GM23338 (cell line): ENCODE results near the gene PHTF1. TPM values are rescaled to one million over a fixed set of nuclear protein-coding genes. Genes with fewer than 3 reads are reported as not detected.
A peak's percentile ranks its signal among the peaks of the same experiment; 100 is the strongest.

Experiments used
- ATAC-seq: fragments of 200-7000 bp; cut with Tn5 transposase; 3 replicates; pipeline ENCODE4 v1.9.1; 2020
- DNase-seq: peaks from one replicate; pipeline ENCODE4 v3.0.0-alpha.2; 2015; ENCODE audit warnings: low spot score
- H2AFZ ChIP-seq: fragments of 200-600 bp; sonication (generic); 2 replicates; pipeline ENCODE4 v1.8.0; 2016; ENCODE audit warnings: antibody characterized with exemption, mild to moderate bottlenecking, moderate library complexity
- H3F3A ChIP-seq: fragments of 200-600 bp; sonication (generic); replicated peaks from 2 replicates; pipeline ENCODE4 v1.8.0; 2017; ENCODE audit warnings: antibody characterized with exemption, mixed run types, low read depth
- H3K27ac ChIP-seq: fragments of 200-600 bp; sonication (generic); 2 replicates; pipeline ENCODE4 v1.6.1; 2016; ENCODE audit warnings: low read depth
- H3K27me3 ChIP-seq: fragments of 200-600 bp; sonication (generic); 2 replicates; pipeline ENCODE4 v1.8.0; 2016; ENCODE audit warnings: mild to moderate bottlenecking, mixed run types, moderate library complexity; ENCODE audit not compliant: insufficient read depth
- H3K36me3 ChIP-seq: fragments of 200-600 bp; sonication (generic); 2 replicates; pipeline ENCODE4 v1.8.0; 2016; ENCODE audit warnings: mild to moderate bottlenecking; ENCODE audit not compliant: insufficient read depth
- H3K4me1 ChIP-seq: fragments of 200-600 bp; sonication (generic); 2 replicates; pipeline ENCODE4 v1.8.0; 2016; ENCODE audit warnings: mild to moderate bottlenecking, moderate library complexity; ENCODE audit not compliant: insufficient read depth
- H3K4me2 ChIP-seq: fragments of 200-600 bp; sonication (generic); 2 replicates; pipeline ENCODE4 v1.7.1; 2017; ENCODE audit warnings: mixed run types
- H3K4me3 ChIP-seq: fragments of 200-600 bp; sonication (generic); 2 replicates; pipeline ENCODE4 v1.6.1; 2016; ENCODE audit warnings: mixed run types
- H3K79me2 ChIP-seq: fragments of 200-600 bp; sonication (generic); replicated peaks from 2 replicates; pipeline ENCODE4 v1.8.0; 2017; ENCODE audit warnings: mild to moderate bottlenecking; ENCODE audit not compliant: insufficient read depth
- H3K9me2 ChIP-seq: fragments of 200-600 bp; sonication (generic); 2 replicates; pipeline ENCODE4 v1.8.0; 2017; ENCODE audit not compliant: insufficient read depth
- H4K20me1 ChIP-seq: fragments of 200-600 bp; sonication (generic); replicated peaks from 2 replicates; pipeline ENCODE4 v1.8.0; 2017; ENCODE audit warnings: mild to moderate bottlenecking; ENCODE audit not compliant: insufficient read depth
- H3K27ac Mint-ChIP-seq: 2 replicates; pipeline ENCODE4 v1.8.0; 2020; ENCODE audit warnings: inconsistent platforms, mild to moderate bottlenecking, moderate library complexity, mixed read lengths
- H3K27me3 Mint-ChIP-seq: 3 replicates; pipeline ENCODE4 v1.8.0; 2022; ENCODE audit warnings: low read depth, mild to moderate bottlenecking, moderate library complexity, mixed read lengths, inconsistent platforms; ENCODE audit not compliant: insufficient read depth, poor library complexity
- H3K36me3 Mint-ChIP-seq: 3 replicates; pipeline ENCODE4 v1.8.0; 2021; ENCODE audit warnings: low read depth, mild to moderate bottlenecking, inconsistent platforms, moderate library complexity, mixed read lengths
- H3K4me1 Mint-ChIP-seq: 3 replicates; pipeline ENCODE4 v1.8.0; 2020; ENCODE audit warnings: mild to moderate bottlenecking, inconsistent platforms, mixed read lengths
- H3K4me3 Mint-ChIP-seq: 3 replicates; pipeline ENCODE4 v1.8.0; 2021; ENCODE audit warnings: moderate library complexity, mild to moderate bottlenecking, inconsistent platforms, mixed read lengths
- H3K9me3 Mint-ChIP-seq: 3 replicates; pipeline ENCODE4 v1.8.0; 2020; ENCODE audit warnings: moderate library complexity, mild to moderate bottlenecking, inconsistent platforms, mixed read lengths
- CREB1 ChIP-seq: fragments of 250-450 bp; sonication (Bioruptor Pico); IDR thresholded peaks from 2 replicates; pipeline ENCODE4 v1.5.0; 2020; ENCODE audit warnings: low read depth, mild to moderate bottlenecking, moderate library complexity
- ETS1 ChIP-seq: IDR thresholded peaks from 2 replicates; pipeline ENCODE4 v1.6.1; 2016; ENCODE audit warnings: antibody characterized with exemption
- EZH2 ChIP-seq: fragments of 200-600 bp; sonication (generic); IDR thresholded peaks from one replicate; pipeline ENCODE4 v1.8.0; 2017; ENCODE audit warnings: antibody characterized with exemption, mild to moderate bottlenecking, low read depth; ENCODE audit not compliant: unreplicated experiment
- EZH2phosphoT487 ChIP-seq: fragments of 200-600 bp; sonication (generic); IDR thresholded peaks from one replicate; pipeline ENCODE4 v1.8.1; 2018; ENCODE audit warnings: antibody characterized with exemption; ENCODE audit not compliant: unreplicated experiment
- NANOG ChIP-seq: IDR thresholded peaks from 2 replicates; pipeline ENCODE4 v1.6.1; 2016; ENCODE audit warnings: antibody characterized with exemption, borderline replicate concordance
- ZNF114 ChIP-seq: fragments of 250-450 bp; sonication (Bioruptor Pico); IDR thresholded peaks from 2 replicates; pipeline ENCODE4 v1.5.0; 2020; ENCODE audit warnings: mild to moderate bottlenecking, moderate library complexity
- ZNF331 ChIP-seq: fragments of 250-450 bp; sonication (Bioruptor Pico); IDR thresholded peaks from 2 replicates; pipeline ENCODE4 v1.5.0; 2020; ENCODE audit warnings: low read depth, mild to moderate bottlenecking, moderate library complexity
- polyA plus RNA-seq: library from polyadenylated mRNA; unstranded; fragments of >200 nt; fragmentation: Nextera tagmentation; extraction: Ambion mirVana; gene quantifications from 2 replicates; pipeline ENCODE4 v1.2.1, GENCODE V29; 2016
- total RNA-seq: library from RNA; depleted of rRNA; stranded (reverse); fragments of >200 nt; shearing (Covaris generic); gene quantifications from 2 replicates; pipeline ENCODE4 v1.2.3, GENCODE V29; 2014
- TF ChIP-seq, protein P1 (sequence below): fragments of 250-450 bp; sonication (Bioruptor Pico); IDR thresholded peaks from 2 replicates; pipeline ENCODE4 v1.5.0; 2020; ENCODE audit warnings: mild to moderate bottlenecking, moderate library complexity
- TF ChIP-seq, protein P2 (sequence below), 2 experiments: fragments of 200-600 bp in 1 of 2; sonication (generic) in 1 of 2; conservative IDR thresholded peaks; 2 replicates each; pipeline versions ENCODE4 v1.5.1 to v1.6.1; 2016 to 2017; ENCODE audit warnings: antibody characterized with exemption in 2 of 2, low read depth in 2 of 2, mild to moderate bottlenecking in 2 of 2, moderate library complexity in 1 of 2

The PHTF1 gene
- total and polyA plus RNA-seq, 2 experiments from 2014 or later, result 19.1 to 21.6 TPM

DNA sequence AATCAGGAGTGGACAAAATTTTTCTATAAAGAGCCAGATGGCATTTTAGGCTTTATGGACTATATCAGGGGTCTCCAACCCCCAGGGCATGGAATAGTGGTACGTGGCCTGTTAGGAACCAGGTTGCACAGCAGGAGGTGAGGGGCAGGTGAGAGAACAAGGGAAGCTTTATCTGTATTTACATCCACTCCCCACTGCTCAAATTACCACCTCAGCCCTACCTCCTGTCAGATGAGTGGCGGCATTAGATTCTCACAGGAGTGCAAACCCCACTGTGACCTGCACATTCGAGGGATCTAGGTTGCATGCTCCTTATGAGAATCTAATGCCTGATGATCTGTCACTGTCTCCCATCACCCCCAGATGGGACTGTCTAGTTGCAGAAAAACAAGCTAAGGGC, 13.9 kb downstream of the PHTF1 start:
- DNase-seq (peak; percentile 23), ATAC-seq (peak; percentile 41)
- Histone ChIP-seq H3F3A (no peaks in the 10 kb centered on the region), H3K27me3 (no peaks in the 10 kb centered on the region), H3K36me3 (peaks cover 5% of the 10 kb centered on the region; the same call in 1 of the 2 replicates), H3K79me2 (no peaks in the 10 kb centered on the region), H3K4me1 (no peaks in the 10 kb centered on the region), H3K9me2 (no peaks in the 10 kb centered on the region), H4K20me1 (peaks cover 3% of the 10 kb centered on the region; the same call in 1 of the 2 replicates), H2AFZ (no peak overlapping the region), H3K27ac (no peak overlapping the region), H3K4me2 (no peak overlapping the region), H3K4me3 (no peak overlapping the region)
- TF ChIP-seq EZH2 (no peak), ZNF114 (CRISPR knock-in tag) (no peak), CREB1 (CRISPR knock-in tag) (no peak), ETS1 (no peak)
- Mint-ChIP-seq H3K27me3 (no peaks in the 10 kb centered on the region), H3K4me3 (no peak overlapping the region), H3K27ac (no peak overlapping the region), H3K36me3 (peaks cover 38% of the 10 kb centered on the region), H3K4me1 (no peaks in the 10 kb centered on the region), H3K9me3 (peaks cover 7% of the 10 kb centered on the region; the same call in 1 of the 3 replicates)

- no peak overlapping the region for H3K27ac ChIP-seq
- H3F3A ChIP-seq, result no peaks in the 10 kb centered on the region
- ATAC-seq (no peak), DNase-seq (no peak)
- H3K36me3 ChIP-seq, result peaks cover 1% of the 10 kb centered on the region; the same call in 1 of the 2 replicates
- H3K27me3 ChIP-seq, result no peaks in the 10 kb centered on the region
- no peaks in the 10 kb centered on the region for H3K4me1 ChIP-seq
- H2AFZ ChIP-seq, result no peak overlapping the region
- peaks cover 7% of the 10 kb centered on the region; the same call in 1 of the 3 replicates for H3K9me3 Mint-ChIP-seq
- no peak overlapping the region for H3K27ac Mint-ChIP-seq
- no peak overlapping the region for H3K4me3 ChIP-seq
- no peaks in the 10 kb centered on the region for H3K4me1 Mint-ChIP-seq
- no peaks in the 10 kb centered on the region for H3K9me2 ChIP-seq
- H3K36me3 Mint-ChIP-seq, result peaks cover 29% of the 10 kb centered on the region
- H3K4me2 ChIP-seq, result no peak overlapping the region
- no peak overlapping the region for H3K4me3 Mint-ChIP-seq
- no peaks in the 10 kb centered on the region for H3K27me3 Mint-ChIP-seq
- H3K79me2 ChIP-seq, result no peaks in the 10 kb centered on the region
- H4K20me1 ChIP-seq, result peaks cover 3% of the 10 kb centered on the region; the same call in 1 of the 2 replicates
- TF ChIP-seq ZNF331 (CRISPR knock-in tag) (no peak), ZNF114 (CRISPR knock-in tag) (no peak), NANOG (no peak), EZH2 (no peak), EZH2phosphoT487 (no peak)
- TF ChIP-seq, protein P1, sequence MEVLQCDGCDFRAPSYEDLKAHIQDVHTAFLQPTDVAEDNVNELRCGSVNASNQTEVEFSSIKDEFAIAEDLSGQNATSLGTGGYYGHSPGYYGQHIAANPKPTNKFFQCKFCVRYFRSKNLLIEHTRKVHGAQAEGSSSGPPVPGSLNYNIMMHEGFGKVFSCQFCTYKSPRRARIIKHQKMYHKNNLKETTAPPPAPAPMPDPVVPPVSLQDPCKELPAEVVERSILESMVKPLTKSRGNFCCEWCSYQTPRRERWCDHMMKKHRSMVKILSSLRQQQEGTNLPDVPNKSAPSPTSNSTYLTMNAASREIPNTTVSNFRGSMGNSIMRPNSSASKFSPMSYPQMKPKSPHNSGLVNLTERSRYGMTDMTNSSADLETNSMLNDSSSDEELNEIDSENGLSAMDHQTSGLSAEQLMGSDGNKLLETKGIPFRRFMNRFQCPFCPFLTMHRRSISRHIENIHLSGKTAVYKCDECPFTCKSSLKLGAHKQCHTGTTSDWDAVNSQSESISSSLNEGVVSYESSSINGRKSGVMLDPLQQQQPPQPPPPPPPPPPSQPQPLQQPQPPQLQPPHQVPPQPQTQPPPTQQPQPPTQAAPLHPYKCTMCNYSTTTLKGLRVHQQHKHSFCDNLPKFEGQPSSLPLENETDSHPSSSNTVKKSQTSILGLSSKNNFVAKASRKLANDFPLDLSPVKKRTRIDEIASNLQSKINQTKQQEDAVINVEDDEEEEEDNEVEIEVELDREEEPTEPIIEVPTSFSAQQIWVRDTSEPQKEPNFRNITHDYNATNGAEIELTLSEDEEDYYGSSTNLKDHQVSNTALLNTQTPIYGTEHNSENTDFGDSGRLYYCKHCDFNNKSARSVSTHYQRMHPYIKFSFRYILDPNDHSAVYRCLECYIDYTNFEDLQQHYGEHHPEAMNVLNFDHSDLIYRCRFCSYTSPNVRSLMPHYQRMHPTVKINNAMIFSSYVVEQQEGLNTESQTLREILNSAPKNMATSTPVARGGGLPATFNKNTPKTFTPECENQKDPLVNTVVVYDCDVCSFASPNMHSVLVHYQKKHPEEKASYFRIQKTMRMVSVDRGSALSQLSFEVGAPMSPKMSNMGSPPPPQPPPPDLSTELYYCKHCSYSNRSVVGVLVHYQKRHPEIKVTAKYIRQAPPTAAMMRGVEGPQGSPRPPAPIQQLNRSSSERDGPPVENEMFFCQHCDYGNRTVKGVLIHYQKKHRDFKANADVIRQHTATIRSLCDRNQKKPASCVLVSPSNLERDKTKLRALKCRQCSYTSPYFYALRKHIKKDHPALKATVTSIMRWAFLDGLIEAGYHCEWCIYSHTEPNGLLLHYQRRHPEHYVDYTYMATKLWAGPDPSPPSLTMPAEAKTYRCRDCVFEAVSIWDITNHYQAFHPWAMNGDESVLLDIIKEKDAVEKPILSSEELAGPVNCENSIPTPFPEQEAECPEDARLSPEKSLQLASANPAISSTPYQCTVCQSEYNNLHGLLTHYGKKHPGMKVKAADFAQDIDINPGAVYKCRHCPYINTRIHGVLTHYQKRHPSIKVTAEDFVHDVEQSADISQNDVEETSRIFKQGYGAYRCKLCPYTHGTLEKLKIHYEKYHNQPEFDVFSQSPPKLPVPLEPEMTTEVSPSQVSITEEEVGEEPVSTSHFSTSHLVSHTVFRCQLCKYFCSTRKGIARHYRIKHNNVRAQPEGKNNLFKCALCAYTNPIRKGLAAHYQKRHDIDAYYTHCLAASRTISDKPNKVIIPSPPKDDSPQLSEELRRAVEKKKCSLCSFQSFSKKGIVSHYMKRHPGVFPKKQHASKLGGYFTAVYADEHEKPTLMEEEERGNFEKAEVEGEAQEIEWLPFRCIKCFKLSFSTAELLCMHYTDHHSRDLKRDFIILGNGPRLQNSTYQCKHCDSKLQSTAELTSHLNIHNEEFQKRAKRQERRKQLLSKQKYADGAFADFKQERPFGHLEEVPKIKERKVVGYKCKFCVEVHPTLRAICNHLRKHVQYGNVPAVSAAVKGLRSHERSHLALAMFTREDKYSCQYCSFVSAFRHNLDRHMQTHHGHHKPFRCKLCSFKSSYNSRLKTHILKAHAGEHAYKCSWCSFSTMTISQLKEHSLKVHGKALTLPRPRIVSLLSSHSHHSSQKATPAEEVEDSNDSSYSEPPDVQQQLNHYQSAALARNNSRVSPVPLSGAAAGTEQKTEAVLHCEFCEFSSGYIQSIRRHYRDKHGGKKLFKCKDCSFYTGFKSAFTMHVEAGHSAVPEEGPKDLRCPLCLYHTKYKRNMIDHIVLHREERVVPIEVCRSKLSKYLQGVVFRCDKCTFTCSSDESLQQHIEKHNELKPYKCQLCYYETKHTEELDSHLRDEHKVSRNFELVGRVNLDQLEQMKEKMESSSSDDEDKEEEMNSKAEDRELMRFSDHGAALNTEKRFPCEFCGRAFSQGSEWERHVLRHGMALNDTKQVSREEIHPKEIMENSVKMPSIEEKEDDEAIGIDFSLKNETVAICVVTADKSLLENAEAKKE (CRISPR knock-in tag), result no peak
- TF ChIP-seq, protein P2, sequence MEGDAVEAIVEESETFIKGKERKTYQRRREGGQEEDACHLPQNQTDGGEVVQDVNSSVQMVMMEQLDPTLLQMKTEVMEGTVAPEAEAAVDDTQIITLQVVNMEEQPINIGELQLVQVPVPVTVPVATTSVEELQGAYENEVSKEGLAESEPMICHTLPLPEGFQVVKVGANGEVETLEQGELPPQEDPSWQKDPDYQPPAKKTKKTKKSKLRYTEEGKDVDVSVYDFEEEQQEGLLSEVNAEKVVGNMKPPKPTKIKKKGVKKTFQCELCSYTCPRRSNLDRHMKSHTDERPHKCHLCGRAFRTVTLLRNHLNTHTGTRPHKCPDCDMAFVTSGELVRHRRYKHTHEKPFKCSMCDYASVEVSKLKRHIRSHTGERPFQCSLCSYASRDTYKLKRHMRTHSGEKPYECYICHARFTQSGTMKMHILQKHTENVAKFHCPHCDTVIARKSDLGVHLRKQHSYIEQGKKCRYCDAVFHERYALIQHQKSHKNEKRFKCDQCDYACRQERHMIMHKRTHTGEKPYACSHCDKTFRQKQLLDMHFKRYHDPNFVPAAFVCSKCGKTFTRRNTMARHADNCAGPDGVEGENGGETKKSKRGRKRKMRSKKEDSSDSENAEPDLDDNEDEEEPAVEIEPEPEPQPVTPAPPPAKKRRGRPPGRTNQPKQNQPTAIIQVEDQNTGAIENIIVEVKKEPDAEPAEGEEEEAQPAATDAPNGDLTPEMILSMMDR (conservative IDR thresholded peaks at IDR 0.05; ENCODE audit: low read depth in 2 of 2), result no peak
These were observed 15.2 kb downstream of the PHTF1 start for GRCh38 chr1:113744114-113744513.
